Stimulated activated CD8-positive, alpha-beta memory T cell treated with anti-CD3 and anti-CD28 coated beads, Interleukin-12 subunit alpha, Interleukin-12 subunit beta, amount 100 ng/mL, for 4 hours (primary cell): ENCODE measurements around the gene LONRF2.
"Not testable (repeated sequence)": the region's sequence is repeated elsewhere in the genome, so short reads cannot be mapped to it uniquely, and the experiment has no call there.

Experiments
- DNase-seq: peaks from one replicate; pipeline ENCODE4 v3.0.0-alpha.2; 2020; ENCODE audit warnings: low read depth

The LONRF2 gene

GRCh38 chr2:100321866-100322820 is at the start of gene LONRF2:
LONRF2 (minus strand) TSS chr2:100322501; CDS start chr2:100322093, 408 bp downstream.
- no peak for DNase-seq

- DNase-seq: no peak
Measured at GRCh38 chr2:100367163-100367562, 44.9 kb upstream of the LONRF2 start.

- DNase-seq: no peak
Measured at GRCh38 chr2:100365434-100365833, 43.1 kb upstream of the LONRF2 start.

GRCh38 chr2:100362269-100362668 is 40.0 kb upstream of the LONRF2 start:
- not testable (repeated sequence) for DNase-seq

GRCh38 chr2:100359576-100359975 is 37.3 kb upstream of the LONRF2 start:
- no peak for DNase-seq

GRCh38 chr2:100358554-100358953 is 36.3 kb upstream of the LONRF2 start:
- DNase-seq: no peak

- DNase-seq: no peak
Measured at GRCh38 chr2:100352521-100352920, 30.2 kb upstream of the LONRF2 start.

GRCh38 chr2:100350661-100351185 is 28.4 kb upstream of the LONRF2 start:
- no peak for DNase-seq

- not testable (repeated sequence) for DNase-seq
Measured at GRCh38 chr2:100345144-100345543, 22.8 kb upstream of the LONRF2 start.

GRCh38 chr2:100344433-100344832 is 22.1 kb upstream of the LONRF2 start:
- no peak for DNase-seq

GRCh38 chr2:100342466-100342865 is 20.2 kb upstream of the LONRF2 start:
- DNase-seq: not testable (repeated sequence)

- DNase-seq: no peak
Measured at GRCh38 chr2:100339823-100340222, 17.5 kb upstream of the LONRF2 start.

- DNase-seq: no peak
Measured at GRCh38 chr2:100334929-100335328, 12.6 kb upstream of the LONRF2 start.

- no peak for DNase-seq
Measured at GRCh38 chr2:100327742-100328141, 5.4 kb upstream of the LONRF2 start.

GRCh38 chr2:100321179-100321865 is 979 bp downstream of the LONRF2 start:
- no peak for DNase-seq

- no peak for DNase-seq
Measured at GRCh38 chr2:100320547-100321178, 1.6 kb downstream of the LONRF2 start.

- DNase-seq: no peak
Measured at GRCh38 chr2:100317634-100318033, 4.7 kb downstream of the LONRF2 start.

- DNase-seq: no peak
Measured at GRCh38 chr2:100309973-100310719, 12.2 kb downstream of the LONRF2 start.

GRCh38 chr2:100309311-100309710 is 13.0 kb downstream of the LONRF2 start:
- no peak for DNase-seq

GRCh38 chr2:100303744-100304143 is 18.6 kb downstream of the LONRF2 start:
- no peak for DNase-seq

- DNase-seq: no peak
Measured at GRCh38 chr2:100302585-100302892, 19.8 kb downstream of the LONRF2 start.
